Hepatocyte (in vitro differentiated cells): ENCODE results near the gene SLC25A17.

Source experiments
- EZH2 ChIP-seq: fragments of 200-600 bp; sonication (generic); IDR thresholded peaks from 2 replicates; pipeline ENCODE4 v1.6.1; 2016; ENCODE audit warnings: antibody characterized with exemption, mild to moderate bottlenecking, borderline replicate concordance
- EZH2phosphoT487 ChIP-seq: fragments of 200-600 bp; sonication (generic); IDR thresholded peaks from one replicate; pipeline ENCODE4 v1.6.1; 2018; ENCODE audit warnings: antibody characterized with exemption, mild to moderate bottlenecking, low read depth, moderate library complexity; ENCODE audit not compliant: unreplicated experiment, severe bottlenecking
- TF ChIP-seq, protein P1 (sequence below): fragments of 200-600 bp; sonication (generic); IDR thresholded peaks from 2 replicates; pipeline ENCODE4 v1.5.1; 2016; ENCODE audit warnings: antibody characterized with exemption, mild to moderate bottlenecking; ENCODE audit not compliant: poor library complexity

DNA sequence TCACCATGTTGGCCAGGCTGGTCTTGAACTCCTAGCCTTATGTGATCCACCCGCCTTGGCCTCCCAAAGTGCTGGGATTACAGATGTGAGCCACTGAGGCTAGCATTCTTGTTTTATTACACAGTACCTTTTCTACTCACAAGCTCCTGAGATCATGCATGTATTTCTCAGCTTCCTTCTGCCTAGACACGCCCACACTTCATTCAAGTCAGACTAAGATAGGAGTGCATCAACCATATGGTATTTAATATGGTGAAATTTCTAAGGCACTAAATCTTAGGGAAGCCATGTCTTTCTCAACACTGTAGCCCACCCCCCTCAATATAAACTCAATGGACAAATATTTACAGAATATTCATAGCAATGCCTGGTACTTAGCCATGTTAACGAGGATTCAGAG, 62.1 kb downstream of the SLC25A17 start:
- TF ChIP-seq, protein P1, sequence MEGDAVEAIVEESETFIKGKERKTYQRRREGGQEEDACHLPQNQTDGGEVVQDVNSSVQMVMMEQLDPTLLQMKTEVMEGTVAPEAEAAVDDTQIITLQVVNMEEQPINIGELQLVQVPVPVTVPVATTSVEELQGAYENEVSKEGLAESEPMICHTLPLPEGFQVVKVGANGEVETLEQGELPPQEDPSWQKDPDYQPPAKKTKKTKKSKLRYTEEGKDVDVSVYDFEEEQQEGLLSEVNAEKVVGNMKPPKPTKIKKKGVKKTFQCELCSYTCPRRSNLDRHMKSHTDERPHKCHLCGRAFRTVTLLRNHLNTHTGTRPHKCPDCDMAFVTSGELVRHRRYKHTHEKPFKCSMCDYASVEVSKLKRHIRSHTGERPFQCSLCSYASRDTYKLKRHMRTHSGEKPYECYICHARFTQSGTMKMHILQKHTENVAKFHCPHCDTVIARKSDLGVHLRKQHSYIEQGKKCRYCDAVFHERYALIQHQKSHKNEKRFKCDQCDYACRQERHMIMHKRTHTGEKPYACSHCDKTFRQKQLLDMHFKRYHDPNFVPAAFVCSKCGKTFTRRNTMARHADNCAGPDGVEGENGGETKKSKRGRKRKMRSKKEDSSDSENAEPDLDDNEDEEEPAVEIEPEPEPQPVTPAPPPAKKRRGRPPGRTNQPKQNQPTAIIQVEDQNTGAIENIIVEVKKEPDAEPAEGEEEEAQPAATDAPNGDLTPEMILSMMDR: no peak
- TF ChIP-seq EZH2: no peak
- no peak for TF ChIP-seq EZH2phosphoT487
